Calu3 (cell line): ENCODE results near the gene SKOR1. TPM values are rescaled to one million over a fixed set of nuclear protein-coding genes. Genes with fewer than 3 reads are reported as not detected.

Experiments
- BruUV-seq: library from RNA; stranded (reverse); fragments of 400-500 nt; replicated peaks from 2 replicates; lab custom pipeline; 2021; lab: Mats Ljungman, UMichigan
- CTCF ChIA-PET: fragments of 300-600 bp; sonication (Branson Sonifier 250); formaldehyde crosslinking; loops from one replicate; lab custom pipeline; 2022; ENCODE audit warnings: antibody characterized with exemption; lab: Charles Lee
- DNase-seq: peaks from one replicate; pipeline ENCODE4 v3.0.0; 2022
- H3K27ac Mint-ChIP-seq: one replicate; pipeline ENCODE4 v1.8.0; 2022; ENCODE audit warnings: mixed read lengths; ENCODE audit not compliant: unreplicated experiment
- H3K27me3 Mint-ChIP-seq: one replicate; pipeline ENCODE4 v1.8.0; 2022; ENCODE audit warnings: mixed read lengths; ENCODE audit not compliant: unreplicated experiment
- H3K36me3 Mint-ChIP-seq: one replicate; pipeline ENCODE4 v1.8.0; 2022; ENCODE audit warnings: mild to moderate bottlenecking, moderate library complexity, mixed read lengths; ENCODE audit not compliant: insufficient read depth, unreplicated experiment
- H3K4me1 Mint-ChIP-seq: one replicate; pipeline ENCODE4 v1.8.0; 2022; ENCODE audit warnings: mild to moderate bottlenecking, low read depth, mixed read lengths; ENCODE audit not compliant: unreplicated experiment
- H3K4me3 Mint-ChIP-seq: one replicate; pipeline ENCODE4 v1.8.0; 2022; ENCODE audit warnings: mild to moderate bottlenecking, low read depth, moderate library complexity, mixed read lengths; ENCODE audit not compliant: unreplicated experiment
- H3K9me3 Mint-ChIP-seq: one replicate; pipeline ENCODE4 v1.8.0; 2022; ENCODE audit warnings: low read depth, mixed read lengths; ENCODE audit not compliant: unreplicated experiment
- CTCF ChIP-seq: fragments of 200-600 bp; IDR thresholded peaks from one replicate; pipeline ENCODE4 v1.8.0; 2022; ENCODE audit warnings: antibody characterized with exemption; ENCODE audit not compliant: unreplicated experiment
- intact Hi-C: fragments of 100-400 bp; cut with micrococcal nuclease; formaldehyde crosslinking; loops from one replicate; pipeline ENCODE4 v1.10.0; 2022; ENCODE audit not compliant: unreplicated experiment
- total RNA-seq: library from RNA; stranded (reverse); gene quantifications from 2 replicates; pipeline ENCODE4 v1.2.3, GENCODE V29; 2022

The SKOR1 gene
- total RNA-seq, 1 experiment from 2014 or later: 0.17 TPM

DNA sequence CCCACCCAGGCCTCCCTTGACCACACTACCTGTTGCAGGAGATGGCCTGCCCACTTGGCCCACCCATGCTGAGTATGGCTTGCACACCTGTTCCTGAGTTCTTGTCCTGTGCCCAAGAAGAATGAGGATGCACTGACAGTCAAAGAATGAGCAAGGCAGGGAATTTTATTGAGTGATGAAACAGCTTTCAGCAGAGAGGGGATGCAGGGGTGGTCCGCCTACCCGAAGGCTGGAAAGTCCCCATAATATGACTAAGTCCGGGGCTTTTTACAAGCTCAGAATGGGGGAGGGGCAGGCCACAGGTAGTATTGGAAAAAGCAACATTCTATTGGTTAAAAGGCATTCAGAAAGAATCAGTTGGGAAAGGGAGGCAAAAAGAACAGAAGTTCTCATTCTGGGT lies 44.4 kb downstream of the SKOR1 start:
- Mint-ChIP-seq H3K36me3 (no peaks in the 10 kb centered on the region), H3K27ac (no peak overlapping the region), H3K4me3 (no peak overlapping the region), H3K4me1 (no peaks in the 10 kb centered on the region), H3K9me3 (peaks cover 6% of the 10 kb centered on the region), H3K27me3 (peaks cover 14% of the 10 kb centered on the region)
- no peak for DNase-seq
- CTCF ChIA-PET: no interaction called here
- TF ChIP-seq CTCF: no peak
- no TSS peak for BruUV-seq
- intact Hi-C loops: loop anchor here (10.0 kb wide), 1 partner anchor 95 kb away; no protein-coding TSS in a partner anchor

GRCh38 chr15:67870868-67871408 lies 45.6 kb downstream of the SKOR1 start:
- H3K36me3 Mint-ChIP-seq: no peaks in the 10 kb centered on the region
- intact Hi-C loops: no loop called here
- peaks cover 6% of the 10 kb centered on the region for H3K9me3 Mint-ChIP-seq
- H3K4me1 Mint-ChIP-seq: no peaks in the 10 kb centered on the region
- H3K27ac Mint-ChIP-seq: no peak overlapping the region
- TF ChIP-seq CTCF: no peak
- no TSS peak for BruUV-seq
- no peak for DNase-seq
- no peak overlapping the region for H3K4me3 Mint-ChIP-seq
- CTCF ChIA-PET: no interaction called here
- H3K27me3 Mint-ChIP-seq: peaks cover 7% of the 10 kb centered on the region

- Mint-ChIP-seq H3K36me3 (no peaks in the 10 kb centered on the region), H3K27me3 (no peaks in the 10 kb centered on the region), H3K4me1 (no peaks in the 10 kb centered on the region), H3K4me3 (no peak overlapping the region), H3K9me3 (peaks cover 6% of the 10 kb centered on the region), H3K27ac (no peak overlapping the region)
- intact Hi-C loops: no loop called here
- no peak for DNase-seq
- CTCF ChIA-PET: no interaction called here
- no peak for TF ChIP-seq CTCF
- BruUV-seq: no TSS peak
These were observed 48.5 kb downstream of the SKOR1 start for GRCh38 chr15:67873777-67874176.

DNA sequence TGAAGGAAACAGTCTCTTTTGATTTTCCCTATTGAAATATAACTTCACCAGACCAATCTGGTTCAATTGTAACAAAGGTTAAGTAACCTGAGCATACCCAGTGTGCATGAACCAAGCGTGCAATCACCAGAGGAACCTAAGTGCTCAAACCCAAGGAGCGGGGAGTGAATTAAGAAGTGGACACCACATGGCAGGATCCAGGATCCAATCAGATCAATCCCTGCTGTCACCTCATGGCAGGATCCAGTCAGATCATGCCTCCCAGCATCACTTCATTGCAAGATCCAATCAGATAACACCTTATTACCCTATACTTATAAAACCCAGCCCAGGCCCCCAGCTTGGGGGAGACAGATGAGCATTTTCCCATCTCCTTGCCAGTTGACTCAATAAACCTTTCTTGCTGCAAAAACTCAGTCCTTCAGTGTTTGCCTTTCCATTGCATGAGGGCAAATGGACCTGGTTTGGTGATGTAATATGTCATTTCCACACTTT lies 53.5 kb downstream of the SKOR1 start:
- no peak for DNase-seq
- no peak for TF ChIP-seq CTCF
- no TSS peak for BruUV-seq
- Mint-ChIP-seq H3K27me3 (no peaks in the 10 kb centered on the region), H3K36me3 (no peaks in the 10 kb centered on the region), H3K4me3 (no peak overlapping the region), H3K9me3 (no peaks in the 10 kb centered on the region), H3K27ac (no peak overlapping the region), H3K4me1 (peaks cover 13% of the 10 kb centered on the region)
- intact Hi-C loops: no loop called here
- CTCF ChIA-PET: no interaction called here
